K562 (cell line): Measurements from ENCODE around the gene NOTCH1.

Experiments
- CTCF ChIP-seq, 3 experiments: IDR thresholded peaks in 2 of 3; conservative IDR thresholded peaks in 1 of 3; 2 replicates each; pipeline ENCODE4 v1.5.1; 2011 to 2012; ENCODE audit warnings: low read length in 3 of 3, mild to moderate bottlenecking in 3 of 3, control low read depth in 2 of 3, improper control_type of control experiment in 1 of 3, inconsistent platforms in 1 of 3, low read depth in 1 of 3, mixed read lengths in 1 of 3, moderate library complexity in 1 of 3; ENCODE audit not compliant: insufficient read depth in 2 of 3
- DLX4 ChIP-seq: fragments of 250-450 bp; sonication (Bioruptor Pico); IDR thresholded peaks from 2 replicates; pipeline ENCODE4 v1.6.1; 2021; ENCODE audit warnings: mild to moderate bottlenecking
- FOXM1 ChIP-seq, 2 experiments: fragments of 450-650 bp in 1 of 2; sonication (generic) in 1 of 2; formaldehyde crosslinking in 1 of 2; IDR thresholded peaks; 2 replicates each; pipeline versions ENCODE4 v1.6.1 to v1.9.0; 2017 to 2022; ENCODE audit warnings: low read depth in 2 of 2, mild to moderate bottlenecking in 2 of 2, missing genetic modification reagents in 1 of 2, moderate library complexity in 1 of 2
- GTF2F1 ChIP-seq: IDR thresholded peaks from 2 replicates; pipeline ENCODE4 v1.6.1; 2011; ENCODE audit warnings: low read depth, low read length, improper control_type of control experiment
- JUN ChIP-seq, 2 experiments: sonication (generic) in 1 of 2; formaldehyde crosslinking in 1 of 2; IDR thresholded peaks; 2 replicates each; pipeline versions ENCODE4 v1.6.1 to v1.8.0; 2012 to 2022; ENCODE audit warnings: borderline replicate concordance in 2 of 2, mild to moderate bottlenecking in 2 of 2, improper control_type of control experiment in 1 of 2, low read depth in 1 of 2, low read length in 1 of 2, missing genetic modification reagents in 1 of 2
- NR2C1 ChIP-seq, 2 experiments: fragments of 450-650 bp; IDR thresholded peaks; 2 replicates each; pipeline ENCODE4 v1.6.1; 2017; ENCODE audit warnings: mild to moderate bottlenecking in 2 of 2, antibody characterized with exemption in 1 of 2, inconsistent platforms in 1 of 2, missing compliant biosample characterization in 1 of 2, missing genetic modification characterization in 1 of 2
- SAP30 ChIP-seq: fragments of 200-600 bp; sonication (generic); IDR thresholded peaks from 2 replicates; pipeline ENCODE4 v1.6.1; 2012; ENCODE audit warnings: borderline replicate concordance, low read depth, mild to moderate bottlenecking, moderate library complexity, low read length, control low read depth, inconsistent platforms; ENCODE audit not compliant: insufficient read depth, poor library complexity, severe bottlenecking
- SOX6 ChIP-seq: fragments of 450-650 bp; IDR thresholded peaks from 2 replicates; pipeline ENCODE4 v1.6.1; 2014; ENCODE audit warnings: mild to moderate bottlenecking
- SP2 ChIP-seq: IDR thresholded peaks from 2 replicates; pipeline ENCODE4 v1.6.1; 2011; ENCODE audit warnings: mild to moderate bottlenecking, low read depth, low read length, moderate library complexity; ENCODE audit not compliant: poor library complexity, severe bottlenecking; ENCODE audit errors: extremely low read depth
- USF2 ChIP-seq: sonication (generic); formaldehyde crosslinking; IDR thresholded peaks from 2 replicates; pipeline ENCODE4 v1.5.0; 2020; ENCODE audit warnings: missing genetic modification reagents
- XRCC4 ChIP-seq: IDR thresholded peaks from one replicate; pipeline ENCODE4 v1.6.1; 2011; ENCODE audit not compliant: insufficient read depth, insufficient read length; ENCODE audit errors: extremely low read depth
- ZNF124 ChIP-seq: sonication (generic); formaldehyde crosslinking; IDR thresholded peaks from 2 replicates; pipeline ENCODE4 v1.8.1; 2022; ENCODE audit warnings: missing genetic modification reagents
- ZNF24 ChIP-seq: fragments of 450-650 bp; IDR thresholded peaks from 2 replicates; pipeline ENCODE4 v1.6.1; 2016
- ZNF639 ChIP-seq, 2 experiments: fragments of 200-800 bp in 1 of 2; sonication (Bioruptor generic) in 1 of 2; sonication (generic) in 1 of 2; formaldehyde crosslinking in 1 of 2; IDR thresholded peaks in 1 of 2; conservative IDR thresholded peaks in 1 of 2; 2 replicates each; pipeline versions ENCODE4 v1.5.0 to v1.6.1; 2016 to 2020; ENCODE audit warnings: missing compliant biosample characterization in 1 of 2, missing genetic modification characterization in 1 of 2, missing genetic modification reagents in 1 of 2

- TF ChIP-seq GTF2F1 = no peak
- TF ChIP-seq ZNF24 = no peak
- no peak for TF ChIP-seq ZNF124 (CRISPR knock-in tag)
- no peak for TF ChIP-seq NR2C1 (IDR thresholded peaks at IDR 0.05)
- no peak for TF ChIP-seq NR2C1 (tag; IDR thresholded peaks at IDR 0.05)
- TF ChIP-seq CTCF (IDR thresholded peaks at IDR 0.05 in 2 of 3, conservative IDR thresholded peaks at IDR 0.05 in 1 of 3; ENCODE audit: insufficient read depth in 2 of 3, low read depth in 1 of 3, low read length in 3 of 3) = no peak
- no peak for TF ChIP-seq SAP30
- TF ChIP-seq SOX6 = no peak
- no peak for TF ChIP-seq DLX4 (CRISPR knock-in tag)
- TF ChIP-seq ZNF639 (CRISPR knock-in tag; conservative IDR thresholded peaks at IDR 0.05 in 1 of 2, IDR thresholded peaks at IDR 0.05 in 1 of 2) = no peak
- no peak for TF ChIP-seq USF2
- TF ChIP-seq SP2 = no peak
- no peak for TF ChIP-seq FOXM1 (IDR thresholded peaks at IDR 0.05; ENCODE audit: low read depth)
- TF ChIP-seq FOXM1 (CRISPR knock-in tag; IDR thresholded peaks at IDR 0.05; ENCODE audit: low read depth) = no peak
- TF ChIP-seq XRCC4 = no peak
- TF ChIP-seq JUN (IDR thresholded peaks at IDR 0.05; ENCODE audit: borderline replicate concordance, low read depth, low read length) = no peak
- no peak for TF ChIP-seq JUN (CRISPR knock-in tag; IDR thresholded peaks at IDR 0.05; ENCODE audit: borderline replicate concordance)
Measured at GRCh38 chr9:136582977-136583735, 37.3 kb upstream of the NOTCH1 start.
